GM12891 (cell line): ENCODE measurements around the gene CEACAM20. TPM values are rescaled to one million over a fixed set of nuclear protein-coding genes. Genes with fewer than 3 reads are reported as not detected.

ENCODE experiments used
- DNase-seq: peaks from one replicate; pipeline ENCODE4 v3.0.0; 2011; ENCODE audit warnings: low spot score; ENCODE audit not compliant: insufficient read length
- FAIRE-seq: peaks from 2 replicates; lab custom pipeline; 2011; peaks lifted over from hg19 to GRCh38; lab: Jason Lieb, UNC
- PAX5 ChIP-seq: IDR thresholded peaks from 2 replicates; pipeline ENCODE4 v1.6.1; 2011; ENCODE audit warnings: low read length, moderate library complexity, mild to moderate bottlenecking; ENCODE audit not compliant: insufficient read depth, severe bottlenecking
- POLR2A ChIP-seq: IDR thresholded peaks from 2 replicates; pipeline ENCODE4 v1.6.1; 2011; ENCODE audit warnings: low read depth, low read length, control low read depth
- POLR2AphosphoS5 ChIP-seq: IDR thresholded peaks from 2 replicates; pipeline ENCODE4 v1.6.1; 2011; ENCODE audit warnings: low read depth, low read length, control low read depth
- POU2F2 ChIP-seq: IDR thresholded peaks from 2 replicates; pipeline ENCODE4 v1.6.1; 2011; ENCODE audit warnings: low read depth, mild to moderate bottlenecking, control low read depth, low read length, moderate library complexity
- SPI1 ChIP-seq: IDR thresholded peaks from 2 replicates; pipeline ENCODE4 v1.6.1; 2011; ENCODE audit warnings: low read depth, low read length, control low read depth
- TAF1 ChIP-seq: IDR thresholded peaks from 2 replicates; pipeline ENCODE4 v1.6.1; 2011; ENCODE audit warnings: low read depth, low read length, control low read depth
- polyA plus RNA-seq: library from polyadenylated mRNA; unstranded; fragments of >200 nt; gene quantifications from one replicate; pipeline ENCODE4 v1.2.1, GENCODE V29; 2012; ENCODE audit warnings: low read depth, missing spikeins, inconsistent platforms; ENCODE audit not compliant: missing spikeins

CEACAM20 gene
- not detected for polyA plus RNA-seq

- FAIRE-seq (no peak), DNase-seq (no peak)
- TF ChIP-seq POLR2A (no peak), POU2F2 (no peak), SPI1 (no peak), PAX5 (no peak), TAF1 (no peak), POLR2AphosphoS5 (no peak)
Observed at GRCh38 chr19:44529536-44529935, at the start of gene CEACAM20. Gene CEACAM20, minus strand, starts transcription at chr19:44529675. Its CDS starts 166 bp downstream, at chr19:44529509.

- FAIRE-seq, result no peak
- TF ChIP-seq PAX5 (no peak), POLR2A (no peak), SPI1 (no peak), TAF1 (no peak), POLR2AphosphoS5 (no peak), POU2F2 (no peak)
- no peak for DNase-seq
Observed at GRCh38 chr19:44577566-44577874, 48.0 kb upstream of the CEACAM20 start.

- TF ChIP-seq POLR2AphosphoS5 (no peak), TAF1 (no peak), PAX5 (no peak)
- DNase-seq, result no peak
- FAIRE-seq, result no peak
Observed at GRCh38 chr19:44576843-44577565, 47.5 kb upstream of the CEACAM20 start.

- TF ChIP-seq SPI1, result no peak
- TF ChIP-seq POLR2AphosphoS5, result no peak
- TF ChIP-seq PAX5, result no peak
- no peak for TF ChIP-seq TAF1
- no peak for TF ChIP-seq POLR2A
- no peak for TF ChIP-seq POU2F2
- no peak for DNase-seq
- no peak for FAIRE-seq
Observed at GRCh38 chr19:44575116-44575700, 45.7 kb upstream of the CEACAM20 start.

- TF ChIP-seq SPI1 (no peak), POLR2A (no peak), POLR2AphosphoS5 (no peak), TAF1 (no peak)
- FAIRE-seq, result no peak
- DNase-seq, result no peak
Observed at GRCh38 chr19:44574186-44574950, 44.9 kb upstream of the CEACAM20 start.

GRCh38 chr19:44573627-44574026 lies 44.2 kb upstream of the CEACAM20 start:
- DNase-seq (no peak), FAIRE-seq (no peak)
- TF ChIP-seq POLR2A (no peak), POU2F2 (no peak), PAX5 (no peak), POLR2AphosphoS5 (no peak), TAF1 (no peak), SPI1 (no peak)

- no peak for DNase-seq
- FAIRE-seq, result no peak
- no peak for TF ChIP-seq POLR2A
- no peak for TF ChIP-seq POU2F2
- TF ChIP-seq POLR2AphosphoS5, result no peak
Observed at GRCh38 chr19:44573183-44573582, 43.7 kb upstream of the CEACAM20 start.

DNA sequence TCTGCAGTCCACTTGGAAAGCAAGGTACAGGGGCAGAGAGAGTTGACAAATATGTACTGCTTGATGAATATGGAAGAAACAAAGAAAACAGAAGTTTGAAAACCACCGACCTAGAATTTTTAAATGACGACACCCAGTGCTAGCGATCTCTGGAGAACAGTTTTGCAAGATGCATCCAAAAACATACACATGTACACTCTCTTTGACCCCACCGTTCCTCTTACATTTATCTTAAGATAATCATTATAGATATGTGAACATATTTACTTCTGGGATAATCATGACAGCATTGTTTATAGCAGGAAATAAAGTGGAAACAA lies 43.1 kb upstream of the CEACAM20 start:
- FAIRE-seq (no peak), DNase-seq (no peak)
- TF ChIP-seq POLR2A, result no peak
- TF ChIP-seq TAF1, result no peak
- TF ChIP-seq PAX5, result no peak
- no peak for TF ChIP-seq SPI1
- TF ChIP-seq POLR2AphosphoS5, result no peak
- TF ChIP-seq POU2F2, result no peak

DNA sequence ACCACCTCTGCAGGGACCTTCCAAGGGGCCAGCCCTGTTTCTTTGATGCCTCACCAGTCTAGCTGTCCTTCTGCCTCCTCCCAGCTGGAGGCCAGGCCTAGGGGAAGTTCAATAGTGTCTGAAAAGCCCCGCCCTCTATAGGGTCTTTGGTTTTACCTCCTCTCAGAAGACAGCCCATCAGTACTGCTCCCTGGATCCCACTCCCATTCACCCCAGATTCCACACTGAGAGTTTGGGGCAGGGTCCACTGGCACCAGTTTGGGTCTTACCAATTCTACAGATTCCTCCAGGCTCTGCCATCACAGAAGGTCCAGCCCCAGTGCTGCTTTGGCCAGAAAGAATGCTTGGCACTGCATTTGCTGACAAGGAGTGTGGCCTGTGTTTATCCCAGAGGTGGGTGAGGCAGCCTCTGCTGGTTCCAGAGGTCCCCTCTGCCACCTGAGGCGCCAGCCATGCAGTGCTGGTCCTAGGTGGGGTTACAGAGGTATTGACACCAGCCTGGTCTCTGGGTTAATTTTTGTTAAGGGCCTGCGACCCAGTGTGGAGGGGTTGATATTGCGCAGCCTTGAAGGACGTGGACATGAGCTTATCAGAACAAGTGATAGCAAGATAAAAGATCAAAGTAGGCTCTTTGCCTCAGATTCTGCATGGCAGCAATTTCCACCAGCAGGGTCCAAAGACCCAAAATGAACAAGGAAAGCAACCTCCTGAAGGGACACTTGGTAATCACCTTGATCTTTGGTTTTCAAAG lies 42.5 kb upstream of the CEACAM20 start:
- DNase-seq, result no peak
- no peak for TF ChIP-seq POLR2AphosphoS5
- TF ChIP-seq POU2F2, result no peak
- TF ChIP-seq SPI1, result no peak
- TF ChIP-seq POLR2A, result no peak
- no peak for TF ChIP-seq TAF1
- no peak for FAIRE-seq
